ENCODE measurements around the gene LYRM4.
A peak's percentile ranks its signal among the peaks of the same experiment; 100 is the strongest.

Gene LYRM4

DNA sequence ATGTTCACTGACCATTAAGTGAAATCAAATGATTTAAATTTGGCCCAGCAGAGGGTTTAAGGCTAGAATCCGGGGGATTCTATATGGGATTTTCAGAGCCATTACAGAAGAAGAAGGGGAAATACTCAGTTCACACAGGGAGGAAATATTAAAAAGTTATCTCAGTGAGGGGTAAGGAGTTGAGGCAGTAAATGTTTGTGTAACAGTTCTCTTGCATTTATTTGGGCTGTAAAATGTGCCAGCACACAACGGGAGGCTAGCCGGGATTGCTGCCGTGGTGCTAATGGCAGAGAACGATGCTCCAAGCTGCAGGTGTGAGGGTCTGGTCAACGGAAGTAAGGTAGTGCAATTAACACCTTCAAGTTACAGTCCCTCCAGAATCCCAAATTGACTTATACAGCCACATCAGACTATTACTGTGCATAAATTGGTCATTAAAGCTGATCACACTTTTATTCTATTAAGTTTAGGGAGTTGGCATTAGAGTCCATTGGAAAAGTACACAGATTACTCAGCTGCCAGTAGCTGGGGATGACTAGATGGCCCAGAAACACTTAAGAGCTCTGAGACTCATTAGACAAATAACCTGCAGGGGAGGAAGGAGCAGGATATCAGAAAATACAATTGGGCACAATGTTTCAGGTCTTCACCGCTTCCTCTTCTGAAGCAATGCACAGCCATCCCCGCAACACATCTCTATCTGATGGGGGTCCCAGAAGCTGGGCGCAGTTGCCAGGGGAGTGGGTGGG is 144.3 kb downstream of the LYRM4 start:
- DNase-seq = no peak

DNA sequence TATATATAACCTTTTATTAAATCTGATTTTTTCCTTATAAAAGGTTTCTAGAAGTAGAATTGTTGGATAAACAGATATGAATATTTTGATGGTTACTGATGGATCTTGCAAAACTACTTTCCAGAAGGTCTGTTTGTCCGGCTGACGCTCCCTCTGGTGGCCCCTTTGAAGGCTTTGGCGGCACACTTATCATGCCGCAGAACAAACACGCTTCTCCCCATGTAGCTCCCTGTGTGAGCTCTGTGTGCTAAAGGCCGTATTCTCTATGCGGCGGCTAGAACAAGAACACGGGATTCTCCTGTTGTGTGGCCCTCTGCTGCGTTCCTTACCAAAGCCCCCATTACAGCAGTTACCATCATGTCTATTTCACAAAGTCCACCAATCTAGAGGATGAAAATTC is 145.6 kb downstream of the LYRM4 start:
- peak; percentile 44 for DNase-seq

DNA sequence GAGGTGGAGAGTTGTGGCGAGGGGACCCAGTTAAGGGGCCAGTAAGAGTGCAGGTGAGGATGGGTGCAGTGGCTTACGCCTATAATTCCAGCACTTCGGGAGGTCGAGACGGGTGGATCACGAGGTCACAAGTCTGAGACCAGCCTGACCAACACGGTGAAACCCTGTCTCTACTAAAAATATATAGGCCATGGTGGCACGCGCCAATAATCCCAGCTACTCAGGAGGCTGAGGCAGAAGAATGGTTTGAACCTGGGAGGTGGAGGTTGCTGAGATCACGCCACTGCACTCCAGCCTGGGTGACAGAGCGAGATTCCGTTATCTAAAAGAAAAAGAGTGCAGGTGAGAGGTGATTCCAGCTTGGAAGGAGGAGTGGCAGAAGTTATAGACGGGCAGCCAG is 147.7 kb downstream of the LYRM4 start:
- no peak for DNase-seq

DNA sequence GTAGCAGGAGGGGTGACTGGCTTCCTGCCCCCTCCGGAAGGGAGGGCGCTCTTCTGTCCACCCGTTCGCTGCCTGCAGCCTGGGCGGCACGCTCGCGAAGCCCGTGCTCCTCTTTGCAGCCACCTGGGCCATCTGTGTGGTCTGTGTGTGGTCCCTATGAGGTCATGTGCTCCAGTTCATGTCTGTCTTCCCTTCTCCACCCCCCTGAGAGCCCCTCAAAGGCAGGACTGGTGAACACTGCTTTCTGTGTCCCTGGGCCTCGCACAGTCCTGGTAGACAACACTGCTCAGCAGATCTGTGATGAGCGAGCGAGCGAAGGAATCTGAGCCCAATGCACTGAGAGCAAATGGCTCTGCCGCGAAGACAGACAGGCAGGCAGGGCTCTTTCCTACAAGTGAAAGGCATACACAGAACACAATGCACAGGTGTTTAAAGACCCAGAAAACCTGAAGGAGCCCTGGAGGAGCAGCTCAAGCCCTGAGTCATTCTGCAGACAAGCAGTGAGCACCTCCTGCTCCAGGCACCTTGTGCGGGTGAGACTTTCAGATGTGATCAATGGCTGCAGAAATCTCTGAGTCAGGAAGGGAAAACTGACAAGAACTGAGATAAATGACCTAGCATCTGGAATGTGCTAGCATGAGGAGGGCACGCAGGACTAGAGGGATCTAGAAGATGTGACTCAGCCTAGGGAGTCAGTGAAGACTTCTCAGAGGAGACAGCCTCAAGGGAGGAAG is 148.5 kb downstream of the LYRM4 start:
- DNase-seq = peak; percentile 54

DNA sequence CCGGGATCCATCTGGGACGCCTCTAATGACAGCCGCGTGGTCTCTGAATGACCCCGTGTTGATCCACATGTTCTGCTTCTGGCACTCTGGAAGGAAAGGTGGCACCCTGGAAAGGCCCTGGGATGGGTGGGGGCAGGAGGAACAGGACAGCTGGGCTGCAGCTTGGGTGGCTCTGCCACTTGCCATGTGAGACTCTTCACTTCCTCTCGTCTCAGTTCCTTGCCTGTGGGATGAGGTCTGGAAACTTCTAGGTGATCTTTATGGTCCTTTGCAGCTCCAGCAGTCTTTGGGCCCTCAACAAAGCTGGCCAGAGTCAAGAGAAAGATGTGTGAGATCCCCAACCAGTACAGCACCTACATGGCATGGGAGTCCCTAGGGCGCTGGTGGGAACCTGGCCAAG is 149.1 kb downstream of the LYRM4 start:
- no peak for DNase-seq

DNA sequence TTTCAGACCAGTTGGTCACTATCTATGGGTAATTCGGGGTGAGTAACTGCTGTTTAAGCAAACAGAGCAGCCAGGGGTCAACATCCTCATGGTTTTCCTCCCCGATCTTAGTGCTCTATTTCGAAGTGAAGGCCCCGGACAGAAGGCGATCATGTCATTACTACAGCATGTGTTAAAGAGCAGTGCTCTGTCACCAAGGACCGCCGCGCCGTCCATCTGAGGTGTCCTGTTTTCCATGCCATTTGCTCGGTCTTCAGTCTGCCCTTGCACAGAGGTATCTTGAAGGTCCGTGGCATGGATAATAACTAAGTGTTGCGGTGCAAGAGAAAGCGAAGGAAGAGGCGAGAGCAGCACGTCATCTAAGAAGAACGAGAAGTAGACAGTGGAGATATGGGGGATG is 150.5 kb downstream of the LYRM4 start:
- DNase-seq = no peak

DNA sequence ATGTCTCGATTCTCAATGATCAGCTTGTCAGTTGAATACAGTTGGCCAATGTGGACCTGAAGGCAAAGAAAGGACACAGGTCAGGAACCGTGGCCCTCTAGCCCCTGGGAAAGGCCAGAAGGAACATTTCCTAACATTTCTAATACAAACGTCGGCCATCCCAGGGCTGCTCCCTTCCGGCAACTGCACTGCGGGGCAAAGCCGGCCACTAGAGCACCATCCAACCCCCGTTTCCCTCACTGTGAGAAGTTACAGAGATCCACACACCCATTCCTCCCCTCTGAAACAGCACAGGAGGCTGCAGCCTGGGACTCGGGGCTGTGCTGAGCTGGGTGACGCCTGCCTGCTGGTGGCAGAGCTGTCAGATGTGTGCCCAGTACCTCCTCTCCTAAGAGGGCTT is 151.3 kb downstream of the LYRM4 start:
- no peak for DNase-seq

DNA sequence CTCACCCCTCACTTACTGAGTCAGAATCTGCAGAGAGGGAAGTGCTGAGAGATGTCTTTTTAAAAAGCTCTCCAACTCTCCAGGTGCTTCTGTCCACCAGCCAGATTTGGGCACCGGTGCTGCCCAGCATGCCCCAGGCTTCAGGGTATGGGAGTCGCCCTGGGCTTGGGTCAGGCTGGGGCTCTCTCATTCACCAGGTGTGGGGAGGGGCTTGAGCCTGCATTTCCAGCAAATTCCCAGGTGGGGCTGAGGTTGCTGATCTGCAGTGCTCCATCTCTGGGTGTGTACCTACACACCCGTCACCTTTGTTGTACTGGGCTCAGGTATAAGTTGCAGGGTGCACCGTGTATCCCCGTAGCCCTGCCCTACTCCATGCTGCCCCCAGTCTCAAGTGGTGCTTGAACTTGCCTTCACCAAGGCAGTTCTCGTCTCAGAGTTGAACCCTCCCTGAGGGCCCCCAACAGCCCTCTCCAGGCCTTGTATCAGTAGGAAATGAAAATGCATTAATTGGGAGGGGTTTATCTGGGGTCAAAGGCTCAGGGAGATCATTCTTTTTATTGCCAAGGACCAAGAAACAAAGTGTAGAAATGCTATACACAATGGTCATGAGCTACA is 152.1 kb downstream of the LYRM4 start:
- DNase-seq = no peak

DNA sequence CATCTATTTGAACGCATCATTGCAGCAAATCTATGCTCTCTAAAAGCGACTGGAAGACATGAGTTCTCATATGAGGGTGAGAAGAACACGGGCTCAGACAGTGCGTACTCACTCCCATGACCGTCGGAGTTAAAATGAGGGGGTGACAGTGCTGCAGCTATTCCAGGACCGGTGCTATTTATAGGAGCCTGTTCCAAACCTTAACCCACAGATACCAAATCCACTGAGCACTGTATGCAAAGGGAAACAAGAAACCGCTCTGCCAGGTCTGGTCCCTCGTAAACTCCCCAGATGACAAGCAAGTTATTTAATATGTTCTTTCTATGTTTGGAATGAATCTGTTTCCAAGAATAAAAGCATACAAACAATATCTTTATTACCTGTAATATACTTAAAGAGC is 152.7 kb downstream of the LYRM4 start:
- DNase-seq = no peak

DNA sequence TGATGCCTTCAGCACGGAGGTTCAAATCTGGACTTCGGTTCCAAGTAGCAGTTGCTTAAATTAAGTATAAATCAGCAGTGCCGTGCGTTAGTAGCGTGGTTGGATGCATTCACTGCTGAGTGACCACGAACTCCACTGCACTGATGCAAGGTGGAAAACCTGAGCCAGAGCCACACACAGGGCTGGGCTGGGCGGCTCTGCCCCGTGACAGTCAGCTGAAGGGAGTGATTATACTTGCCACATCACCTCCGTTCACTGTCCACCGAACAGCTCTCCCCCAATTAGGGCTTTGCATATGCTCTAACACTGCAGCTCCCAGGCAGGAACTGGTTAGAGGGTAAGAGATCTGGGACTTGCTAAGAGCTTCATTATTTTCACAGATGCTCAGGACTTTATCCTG is 153.4 kb downstream of the LYRM4 start:
- DNase-seq = no peak

DNA sequence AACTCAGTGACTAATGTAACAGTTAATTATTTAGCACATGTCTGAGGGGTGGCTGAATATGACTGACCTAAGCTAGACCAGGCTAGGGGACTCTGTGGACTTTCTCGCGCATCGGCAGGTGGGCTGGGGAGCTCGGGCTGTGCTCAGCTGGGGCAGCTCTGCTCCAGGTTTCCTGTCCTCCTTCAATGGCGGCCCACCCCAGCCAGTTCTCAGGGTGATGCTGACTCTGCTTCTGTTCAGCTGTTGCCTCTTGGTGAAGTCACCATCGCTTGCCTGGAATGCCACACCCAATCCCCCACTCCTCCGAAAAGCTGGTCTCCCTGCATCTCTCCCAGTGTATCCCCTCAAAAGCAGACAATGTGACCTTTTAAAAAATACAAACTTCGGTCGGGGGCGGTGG is 155.6 kb downstream of the LYRM4 start:
- no peak for DNase-seq

DNA sequence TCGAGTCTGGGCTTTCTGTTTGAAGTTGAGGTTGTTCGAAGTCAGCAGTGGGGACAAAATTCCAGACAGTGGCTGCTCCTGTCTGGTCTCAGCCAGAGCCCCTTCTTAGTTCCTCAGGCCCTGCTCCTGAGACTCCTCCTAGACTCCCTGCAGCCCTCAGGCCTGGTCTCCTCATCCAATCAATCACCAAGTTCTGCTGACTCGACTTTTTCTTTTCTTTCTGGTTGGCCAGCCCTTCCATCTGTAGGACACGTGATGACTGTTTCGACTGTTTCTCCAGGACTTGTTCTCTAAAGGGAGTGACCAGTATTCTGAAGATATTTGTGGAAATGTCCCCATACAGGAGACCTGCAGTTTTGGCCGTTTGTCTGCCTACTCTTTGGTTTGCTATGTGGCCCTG is 156.1 kb downstream of the LYRM4 start:
- no peak for DNase-seq

DNA sequence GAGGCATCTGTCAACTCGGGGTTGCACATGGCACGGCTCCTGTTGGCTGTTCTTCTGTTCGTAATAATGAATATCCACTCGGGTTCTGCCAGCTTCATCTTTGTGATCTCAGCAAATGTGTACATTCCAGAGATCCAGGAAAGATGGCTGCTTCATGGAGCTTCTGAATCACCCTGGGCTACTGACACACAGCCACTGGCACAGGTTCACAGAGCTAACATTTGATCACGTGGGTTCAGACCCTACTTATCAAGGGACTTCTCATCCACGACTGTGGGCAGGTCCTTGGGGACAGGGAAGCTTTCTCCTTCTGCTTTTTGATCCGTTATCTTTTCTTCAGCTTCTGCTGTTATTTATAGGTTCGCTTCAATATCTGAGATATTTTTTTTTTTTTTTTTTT is 157.5 kb downstream of the LYRM4 start:
- DNase-seq = no peak

DNA sequence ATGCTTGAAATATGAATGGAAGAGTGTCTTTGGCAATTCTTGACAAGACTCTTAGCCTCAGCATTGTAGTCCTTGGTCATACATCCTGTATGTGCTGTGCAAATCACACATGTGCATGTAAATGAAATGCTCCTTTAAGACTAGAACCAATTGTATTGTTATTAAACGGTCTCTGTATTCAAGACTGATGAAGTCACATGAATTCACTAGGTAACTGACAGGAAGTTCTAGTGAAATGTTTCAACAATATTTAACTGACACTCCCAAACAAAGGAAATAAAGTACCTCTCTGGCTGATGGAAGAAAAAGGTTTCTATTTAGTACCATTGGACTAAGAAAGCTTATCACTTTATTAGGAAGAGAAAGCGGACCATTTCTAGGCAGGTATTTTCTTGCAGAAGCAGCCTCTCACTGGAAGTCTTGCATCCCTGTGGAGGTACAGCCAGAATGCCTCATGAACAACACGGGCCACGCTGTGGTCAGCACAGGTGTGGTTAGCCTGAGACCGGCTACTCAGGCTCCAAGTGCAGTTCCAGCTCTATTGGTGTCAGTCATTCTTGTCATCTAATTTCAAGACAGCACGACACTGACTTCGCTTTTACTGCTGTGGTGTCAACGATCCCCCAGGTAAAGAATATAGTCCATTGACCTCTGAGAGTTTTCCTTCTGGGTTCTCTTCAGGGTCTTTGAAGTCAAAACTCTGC is 158.3 kb downstream of the LYRM4 start:
- DNase-seq = no peak

DNA sequence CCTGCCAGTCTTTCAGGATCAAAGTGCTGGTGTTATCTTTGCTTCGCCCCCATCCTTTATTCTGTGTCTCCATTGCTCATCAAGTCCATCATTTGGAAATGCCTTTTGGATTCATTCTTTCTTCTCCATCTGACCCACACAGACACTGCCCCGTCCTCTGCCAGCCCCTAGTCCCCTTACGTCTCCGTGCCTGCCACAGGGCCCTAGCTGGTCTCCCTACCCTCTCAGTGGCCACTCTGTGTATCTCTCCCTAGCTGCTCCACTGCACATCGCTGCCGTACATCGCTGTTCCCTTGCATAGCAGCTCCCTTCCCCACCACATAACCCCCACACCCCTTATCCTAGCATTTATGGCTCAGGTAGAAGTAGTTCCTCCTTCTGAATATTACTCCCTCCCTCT is 159.9 kb downstream of the LYRM4 start:
- DNase-seq = no peak

DNA sequence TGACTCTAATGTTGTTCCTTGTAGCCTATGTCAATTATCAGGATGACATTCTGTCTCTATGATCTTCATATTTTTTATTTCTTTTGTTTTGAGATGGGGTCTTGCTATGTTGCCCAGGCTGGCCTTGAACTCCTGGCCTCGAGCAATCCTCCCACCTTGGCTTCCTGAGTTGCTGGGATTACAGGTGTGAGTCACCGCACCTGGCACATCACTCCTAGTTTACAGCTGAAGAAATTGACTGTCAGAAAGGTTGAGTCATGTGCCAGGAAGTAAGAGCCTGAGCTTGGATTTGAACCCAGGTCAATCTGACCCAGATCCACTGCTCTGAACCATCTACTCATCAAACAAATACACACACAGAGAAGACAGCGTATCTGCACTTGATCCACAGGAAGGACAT is 161.2 kb downstream of the LYRM4 start:
- peak; percentile 5 for DNase-seq

DNA sequence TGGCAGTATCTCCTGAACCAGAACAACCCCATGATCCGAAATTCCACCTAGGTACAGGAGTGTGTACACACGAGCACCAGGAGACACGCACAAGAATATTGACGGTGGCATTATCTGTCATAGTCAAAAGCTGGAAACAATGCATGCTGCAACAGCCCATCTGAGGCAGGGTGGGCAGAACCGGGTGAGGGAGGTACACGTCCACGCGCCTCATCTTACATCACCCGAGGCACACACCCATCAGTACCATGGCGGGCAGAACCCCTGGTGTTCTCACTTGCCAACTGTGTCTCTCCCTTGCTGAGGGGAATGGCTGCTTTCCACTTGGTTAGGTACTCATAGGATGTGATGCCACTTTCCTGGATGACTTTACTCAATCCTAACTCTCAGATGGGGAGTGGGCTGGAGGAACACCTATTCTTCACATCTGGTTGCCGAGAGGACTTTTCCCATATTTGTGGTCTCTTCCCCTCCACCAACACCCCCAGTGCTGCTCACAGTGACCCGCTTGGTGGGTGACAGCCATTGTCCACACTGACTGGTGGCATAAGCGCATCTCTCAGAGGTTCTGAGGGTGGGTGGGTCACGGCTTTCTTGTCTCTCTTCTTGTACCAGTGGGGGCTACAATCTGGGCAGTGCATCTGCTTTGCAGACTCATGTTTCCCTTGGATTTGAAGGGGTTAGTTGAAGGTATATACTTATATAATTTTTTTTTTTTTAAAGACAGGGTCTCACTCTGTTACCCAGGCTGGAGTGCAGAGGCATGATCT is 162.1 kb downstream of the LYRM4 start:
- DNase-seq = no peak

DNA sequence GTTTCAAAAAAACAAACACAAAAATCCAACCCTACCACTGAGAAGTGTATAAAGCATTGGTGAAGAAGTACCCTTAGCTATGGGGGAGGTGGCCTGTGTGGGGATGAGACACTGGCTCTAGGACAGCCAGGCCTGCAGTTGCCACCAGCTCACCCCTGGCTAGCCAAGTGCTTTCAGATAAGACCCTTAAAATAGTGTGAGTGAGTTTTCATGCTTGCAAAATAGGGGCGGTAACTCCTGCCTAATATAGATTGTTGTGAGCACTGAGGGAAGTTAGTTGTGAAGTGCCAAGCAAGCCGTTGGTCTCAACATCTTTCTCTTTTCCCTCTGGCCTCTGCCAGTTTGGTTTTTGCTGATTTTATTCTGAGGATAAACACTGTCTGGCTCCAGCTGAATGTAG is 164.3 kb downstream of the LYRM4 start:
- DNase-seq = no peak

DNA sequence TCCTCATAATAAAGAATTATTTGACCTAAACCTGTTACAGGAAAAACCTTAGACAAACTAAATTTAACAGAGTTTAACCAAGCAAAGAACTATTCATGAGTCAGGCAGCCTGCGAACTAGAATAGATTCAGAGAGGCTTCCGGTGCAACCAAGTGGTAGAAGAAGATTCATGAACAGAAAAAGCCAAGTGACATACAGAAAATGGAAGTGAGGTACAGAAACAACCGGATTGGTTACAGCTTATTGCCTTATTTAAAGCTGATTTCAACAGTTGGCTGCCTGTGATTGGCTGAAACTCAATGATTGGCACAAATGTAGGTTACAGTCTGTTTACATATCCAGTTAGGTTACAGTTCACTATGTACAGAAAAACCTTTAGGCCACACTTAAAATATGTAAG is 165.5 kb downstream of the LYRM4 start:
- DNase-seq = peak; percentile 15

DNA sequence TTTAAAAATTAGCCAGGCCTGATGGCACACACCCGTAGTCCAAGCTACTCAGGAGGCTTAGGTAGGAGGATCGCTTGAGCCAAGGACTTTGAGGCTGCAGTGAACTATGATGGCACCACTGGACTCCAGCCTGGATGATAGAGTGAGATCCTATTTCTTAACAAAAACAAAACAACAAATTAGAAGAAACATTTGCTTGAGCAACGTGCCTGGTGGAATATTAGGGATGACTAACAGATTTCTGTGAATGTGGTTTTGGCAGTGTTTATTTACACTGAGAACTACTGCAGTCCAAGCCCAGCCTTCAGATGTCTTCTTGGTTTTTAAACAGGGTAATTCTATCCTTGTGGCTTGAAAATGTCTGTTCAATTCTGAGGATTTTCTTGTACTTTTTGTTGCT is 166.4 kb downstream of the LYRM4 start:
- peak; percentile 94 for DNase-seq

DNA sequence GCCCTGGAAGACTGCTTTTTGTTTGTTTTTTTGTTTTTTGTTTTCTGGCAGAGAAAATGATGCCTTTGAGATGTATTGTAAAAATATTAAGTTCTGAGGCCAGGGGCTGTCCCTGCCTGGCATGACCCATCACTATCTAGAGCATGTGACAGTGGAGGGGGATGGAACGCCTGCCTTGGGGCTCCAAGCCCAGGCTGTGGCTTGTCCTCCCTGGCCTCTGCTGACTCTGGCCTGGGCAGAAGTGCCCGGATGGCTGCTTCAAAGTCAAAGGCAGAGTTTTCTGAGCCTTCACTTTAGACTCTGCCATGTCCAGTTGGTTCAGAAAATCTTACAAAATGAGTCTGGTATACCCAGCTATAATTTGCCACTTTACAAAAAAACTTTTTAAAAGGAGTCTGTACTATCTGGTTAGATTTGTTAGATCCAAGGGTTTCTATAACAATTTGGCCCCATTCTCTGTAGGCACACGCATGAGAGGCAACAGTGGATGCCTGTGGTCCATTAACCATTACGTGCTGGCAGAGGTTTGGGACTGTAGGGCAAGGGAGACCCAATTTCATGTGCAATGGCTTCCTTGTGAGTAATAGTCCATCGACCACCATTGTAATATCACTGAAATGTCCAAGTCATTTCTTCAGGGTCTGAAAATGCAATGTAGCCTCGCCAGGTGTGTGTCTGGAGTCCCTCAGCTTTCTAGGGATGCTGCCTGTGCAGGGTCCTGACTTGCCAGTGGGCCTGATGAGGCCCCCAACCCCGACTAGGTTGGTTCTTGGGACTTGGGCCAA is 167.3 kb downstream of the LYRM4 start:
- DNase-seq = no peak

Measured in HCEC 1CT (cell line).